Mesenchymal stem cell (in vitro differentiated cells and primary cell): ENCODE data around the gene ZYG11B. TPM values are rescaled to one million over a fixed set of nuclear protein-coding genes. Genes with fewer than 3 reads are reported as not detected.

ENCODE experiments used
- DNase-seq: peaks from one replicate; pipeline ENCODE4 v3.0.0-alpha.2; 2013
- H2AFZ ChIP-seq: one replicate; pipeline ENCODE4 v1.6.1; 2013; ENCODE audit warnings: low read depth, mild to moderate bottlenecking, control low read depth, inconsistent platforms, low read length, moderate library complexity
- H2AK5ac ChIP-seq: 2 replicates; pipeline ENCODE4 v1.6.1; 2013; ENCODE audit warnings: low read length, moderate library complexity, mild to moderate bottlenecking, inconsistent platforms; ENCODE audit not compliant: severe bottlenecking
- H2BK120ac ChIP-seq: one replicate; pipeline ENCODE4 v1.6.1; 2013; ENCODE audit warnings: low read depth, mild to moderate bottlenecking, inconsistent platforms, low read length, moderate library complexity
- H2BK12ac ChIP-seq, 2 experiments: one replicate each; pipeline ENCODE4 v1.6.1; 2013; ENCODE audit warnings: inconsistent platforms in 2 of 2, low read length in 2 of 2, mild to moderate bottlenecking in 2 of 2, moderate library complexity in 2 of 2, control low read depth in 1 of 2
- H2BK15ac ChIP-seq: one replicate; pipeline ENCODE4 v1.6.1; 2013; ENCODE audit warnings: mild to moderate bottlenecking, low read depth, inconsistent platforms; ENCODE audit not compliant: poor library complexity, severe bottlenecking
- H2BK5ac ChIP-seq: 2 replicates; pipeline ENCODE4 v1.6.1; 2013; ENCODE audit warnings: low read depth, mild to moderate bottlenecking, low read length, control low read depth, inconsistent platforms; ENCODE audit not compliant: poor library complexity, severe bottlenecking
- H3K14ac ChIP-seq, 2 experiments: one replicate each; pipeline ENCODE4 v1.6.1; 2013; ENCODE audit warnings: inconsistent platforms in 2 of 2, low read length in 2 of 2, control low read depth in 1 of 2, mild to moderate bottlenecking in 1 of 2, moderate library complexity in 1 of 2
- H3K18ac ChIP-seq, 2 experiments: one replicate each; pipeline ENCODE4 v1.6.1; 2013; ENCODE audit warnings: inconsistent platforms in 2 of 2, low read length in 2 of 2, control low read depth in 1 of 2, low read depth in 1 of 2, mild to moderate bottlenecking in 1 of 2
- H3K23ac ChIP-seq, 2 experiments: one replicate each; pipeline ENCODE4 v1.6.1; 2013; ENCODE audit warnings: inconsistent platforms in 2 of 2, low read length in 2 of 2, mild to moderate bottlenecking in 2 of 2, moderate library complexity in 2 of 2, control low read depth in 1 of 2
- H3K27ac ChIP-seq: 2 replicates; pipeline ENCODE4 v1.5.1; 2013; ENCODE audit warnings: mild to moderate bottlenecking, moderate library complexity, low read length, control low read depth, inconsistent platforms; ENCODE audit not compliant: poor library complexity, severe bottlenecking
- H3K27me3 ChIP-seq, 2 experiments: 2 replicates each; pipeline versions ENCODE4 v1.6.1 to v1.7.0; 2013; ENCODE audit warnings: low read length in 2 of 2, mild to moderate bottlenecking in 2 of 2, moderate library complexity in 2 of 2, control low read depth in 1 of 2, inconsistent platforms in 1 of 2; ENCODE audit not compliant: control insufficient read depth in 1 of 2, insufficient read depth in 1 of 2
- H3K36me3 ChIP-seq, 2 experiments: 2 replicates each; pipeline versions ENCODE4 v1.6.1 to v1.7.0; 2013; ENCODE audit warnings: low read length in 2 of 2, control low read depth in 1 of 2, inconsistent platforms in 1 of 2, low read depth in 1 of 2, mild to moderate bottlenecking in 1 of 2; ENCODE audit not compliant: insufficient read depth in 2 of 2, control insufficient read depth in 1 of 2
- H3K4ac ChIP-seq, 2 experiments: one replicate each; pipeline ENCODE4 v1.6.1; 2013; ENCODE audit warnings: inconsistent platforms in 2 of 2, low read length in 2 of 2, mild to moderate bottlenecking in 2 of 2, moderate library complexity in 2 of 2, control low read depth in 1 of 2, low read depth in 1 of 2
- H3K4me1 ChIP-seq: 2 replicates; pipeline ENCODE4 v1.6.1; 2013; ENCODE audit warnings: low read depth, low read length, control low read depth; ENCODE audit not compliant: control insufficient read depth, insufficient read depth
- H3K4me2 ChIP-seq: 2 replicates; pipeline ENCODE4 v1.6.1; 2013; ENCODE audit warnings: low read length, mild to moderate bottlenecking, inconsistent platforms; ENCODE audit not compliant: poor library complexity, severe bottlenecking
- H3K4me3 ChIP-seq, 2 experiments: 2 replicates each; pipeline versions ENCODE4 v1.5.1 to v1.7.0; 2013; ENCODE audit warnings: low read length in 2 of 2, mild to moderate bottlenecking in 2 of 2, control low read depth in 1 of 2, low read depth in 1 of 2; ENCODE audit not compliant: insufficient read depth in 1 of 2
- H3K79me1 ChIP-seq: replicated peaks from 2 replicates; pipeline ENCODE4 v1.6.1; 2013; ENCODE audit warnings: mild to moderate bottlenecking, control low read depth, low read length, inconsistent platforms; ENCODE audit not compliant: poor library complexity, severe bottlenecking
- H3K9ac ChIP-seq: 2 replicates; pipeline ENCODE4 v1.7.0; 2013; ENCODE audit warnings: mild to moderate bottlenecking, low read length, moderate library complexity
- H3K9me3 ChIP-seq: 2 replicates; pipeline ENCODE4 v1.7.0; 2013; ENCODE audit warnings: mild to moderate bottlenecking, low read length; ENCODE audit not compliant: control insufficient read depth
- H4K8ac ChIP-seq: one replicate; pipeline ENCODE4 v1.6.1; 2013; ENCODE audit warnings: inconsistent platforms, mild to moderate bottlenecking, low read length, moderate library complexity
- H4K91ac ChIP-seq: one replicate; pipeline ENCODE4 v1.6.1; 2013; ENCODE audit warnings: mild to moderate bottlenecking, low read length, inconsistent platforms
- whole genome bisulfite sequencing: methylation state at CpG from one replicate; pipeline ENCODE4 v1.1.7; 2013; ENCODE audit warnings: mixed read lengths; 5-methylcytosine and 5-hydroxymethylcytosine counted together
- small RNA-seq: library from polyadenylated mRNA; stranded (forward); fragments of <200 nt; extraction: miRNeasy Mini kit (QIAGEN cat#:217004); gene quantifications from one replicate; pipeline ENCODE3, GENCODE V24; 2013; ENCODE audit warnings: low read depth

The ZYG11B gene

GRCh38 chr1:52876843-52877242 lies 150.6 kb downstream of the ZYG11B start:
- Histone ChIP-seq H4K91ac (no peak overlapping the region), H2BK5ac (no peak overlapping the region), H3K14ac (no peak overlapping the region), H2BK15ac (no peak overlapping the region), H3K27me3 (no peaks in the 10 kb centered on the region), H3K79me1 (no peaks in the 10 kb centered on the region), H3K18ac (no peak overlapping the region), H3K4me2 (no peak overlapping the region), H3K4ac (no peak overlapping the region), H2AK5ac (no peak overlapping the region), H4K8ac (no peak overlapping the region), H2AFZ (no peak overlapping the region), H2BK120ac (no peak overlapping the region), H3K23ac (no peak overlapping the region), H3K36me3 (no peaks in the 10 kb centered on the region), H2BK12ac (no peak overlapping the region), H3K4me3 (no peak overlapping the region), H3K4me1 (peaks cover 3% of the 10 kb centered on the region), H3K9ac (no peak overlapping the region), H3K9me3 (no peaks in the 10 kb centered on the region), H3K27ac (no peak overlapping the region)
- peak; percentile 30 for DNase-seq
- WGBS, result 67% methylated on average over 1 of the region's 2 CpGs

Small RNAs within 50 kb of the gene (small RNA-seq; reads per million reads assigned to genes)
- gene RN7SL62P, result not detected
- gene RNU2-30P, result not detected
- not detected for gene RNU6-969P
